Tibial artery (tissue), 4 donors: ENCODE results near the gene SLC24A4.

ENCODE experiments used
- DNase-seq, 2 donors: peaks; one replicate each; pipeline ENCODE4 v3.0.0-alpha.2; 2019
- H3K27ac ChIP-seq, 2 donors: fragments of 200-600 bp; sonication (generic) in 1 of 2; 1 replicate in 1 of 2; 2 replicates in 1 of 2; pipeline ENCODE4 v1.5.1; 2018 to 2019; ENCODE audit warnings: mild to moderate bottlenecking in 1 of 2
- H3K27me3 ChIP-seq, 2 donors: fragments of 200-600 bp; sonication (generic) in 1 of 2; one replicate each; pipeline versions ENCODE4 v1.5.1 to v1.6.0; 2016 to 2019
- H3K36me3 ChIP-seq, 3 donors: fragments of 200-600 bp; sonication (generic) in 2 of 3; one replicate each; pipeline ENCODE4 v1.5.1; 2016 to 2019; ENCODE audit warnings: mild to moderate bottlenecking in 2 of 3
- H3K4me1 ChIP-seq, 4 donors: fragments of 200-600 bp; sonication (generic) in 2 of 4; 1 replicate in 3 of 4; 2 replicates in 1 of 4; pipeline ENCODE4 v1.5.1; 2016 to 2019
- H3K4me3 ChIP-seq, 2 donors: fragments of 200-600 bp; sonication (generic) in 1 of 2; 1 replicate in 1 of 2; 2 replicates in 1 of 2; pipeline ENCODE4 v1.5.1; 2018 to 2019; ENCODE audit warnings: mild to moderate bottlenecking in 2 of 2
- H3K9me3 ChIP-seq, 3 donors: fragments of 200-600 bp; sonication (generic) in 1 of 3; one replicate each; pipeline ENCODE4 v1.5.1; 2016 to 2019
- intact Hi-C: fragments of 100-400 bp; cut with DNase I; formaldehyde crosslinking; loops from one replicate; pipeline ENCODE4 v1.15.0; 2023; ENCODE audit warnings: low total_unique reads
- TF ChIP-seq, protein P1 (sequence below), 2 experiments: fragments of 200-600 bp in 1 of 2; fragments of 450-650 bp in 1 of 2; IDR thresholded peaks; one replicate each; pipeline ENCODE4 v1.5.1; 2017 to 2019; ENCODE audit warnings: antibody characterized with exemption in 2 of 2, mild to moderate bottlenecking in 1 of 2, moderate library complexity in 1 of 2

Gene SLC24A4

DNA sequence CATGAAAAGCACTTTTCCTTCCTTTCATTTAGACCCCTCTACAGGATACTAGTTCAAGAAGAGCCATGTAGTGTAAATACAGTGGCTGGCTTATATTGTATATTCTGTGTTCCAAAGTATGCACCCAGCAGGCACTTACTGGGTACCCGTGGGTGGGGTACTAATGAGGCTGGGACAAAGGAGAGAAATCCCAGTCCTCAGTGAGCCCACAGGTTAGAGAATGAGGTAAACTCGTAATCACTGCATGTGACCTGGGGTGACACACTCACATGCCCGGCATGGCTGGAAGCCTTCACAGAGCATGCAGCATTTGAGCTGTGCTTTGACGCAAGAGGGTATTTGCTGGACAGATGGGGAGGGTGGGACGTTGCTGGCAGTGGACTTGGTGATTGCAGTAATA, 17.1 kb downstream of the SLC24A4 start:
- Histone ChIP-seq H3K9me3 (no peaks in the 10 kb centered on the region), H3K27ac (no peak overlapping the region), H3K4me1 (no peaks in the 10 kb centered on the region), H3K36me3 (no peaks in the 10 kb centered on the region), H3K4me3 (no peak overlapping the region), H3K27me3 (no peaks in the 10 kb centered on the region)
- DNase-seq, result no peak
- intact Hi-C loops, result no loop called here
- TF ChIP-seq, protein P1, sequence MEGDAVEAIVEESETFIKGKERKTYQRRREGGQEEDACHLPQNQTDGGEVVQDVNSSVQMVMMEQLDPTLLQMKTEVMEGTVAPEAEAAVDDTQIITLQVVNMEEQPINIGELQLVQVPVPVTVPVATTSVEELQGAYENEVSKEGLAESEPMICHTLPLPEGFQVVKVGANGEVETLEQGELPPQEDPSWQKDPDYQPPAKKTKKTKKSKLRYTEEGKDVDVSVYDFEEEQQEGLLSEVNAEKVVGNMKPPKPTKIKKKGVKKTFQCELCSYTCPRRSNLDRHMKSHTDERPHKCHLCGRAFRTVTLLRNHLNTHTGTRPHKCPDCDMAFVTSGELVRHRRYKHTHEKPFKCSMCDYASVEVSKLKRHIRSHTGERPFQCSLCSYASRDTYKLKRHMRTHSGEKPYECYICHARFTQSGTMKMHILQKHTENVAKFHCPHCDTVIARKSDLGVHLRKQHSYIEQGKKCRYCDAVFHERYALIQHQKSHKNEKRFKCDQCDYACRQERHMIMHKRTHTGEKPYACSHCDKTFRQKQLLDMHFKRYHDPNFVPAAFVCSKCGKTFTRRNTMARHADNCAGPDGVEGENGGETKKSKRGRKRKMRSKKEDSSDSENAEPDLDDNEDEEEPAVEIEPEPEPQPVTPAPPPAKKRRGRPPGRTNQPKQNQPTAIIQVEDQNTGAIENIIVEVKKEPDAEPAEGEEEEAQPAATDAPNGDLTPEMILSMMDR (IDR thresholded peaks at IDR 0.05), result no peak

DNA sequence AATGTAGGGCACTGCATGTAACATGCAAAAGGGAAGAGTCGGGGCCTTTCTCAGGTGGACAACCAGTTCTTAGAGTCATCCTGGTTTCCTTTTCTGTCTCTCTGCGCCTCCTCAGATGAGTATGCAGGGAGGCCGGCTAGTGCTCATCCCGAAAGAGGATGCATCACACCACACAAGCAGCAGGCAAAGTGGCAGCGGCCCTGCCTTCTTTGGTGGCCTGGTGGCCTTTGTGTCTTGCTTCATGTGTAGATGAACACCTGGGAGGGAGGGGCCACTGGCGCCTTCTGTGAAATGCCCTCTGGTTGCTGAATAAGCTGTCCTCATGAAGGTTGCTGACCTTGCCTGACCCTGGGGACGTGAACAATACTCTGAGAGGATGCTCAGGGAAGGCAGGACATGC, 18.0 kb downstream of the SLC24A4 start:
- intact Hi-C loops, result no loop called here
- no peak overlapping the region for H3K27ac ChIP-seq
- no peaks in the 10 kb centered on the region for H3K4me1 ChIP-seq
- no peak overlapping the region for H3K4me3 ChIP-seq
- TF ChIP-seq, protein P1 (IDR thresholded peaks at IDR 0.05), result no peak
- DNase-seq, result no peak
- H3K9me3 ChIP-seq, result no peaks in the 10 kb centered on the region
- H3K27me3 ChIP-seq, result no peaks in the 10 kb centered on the region
- no peaks in the 10 kb centered on the region for H3K36me3 ChIP-seq

DNA sequence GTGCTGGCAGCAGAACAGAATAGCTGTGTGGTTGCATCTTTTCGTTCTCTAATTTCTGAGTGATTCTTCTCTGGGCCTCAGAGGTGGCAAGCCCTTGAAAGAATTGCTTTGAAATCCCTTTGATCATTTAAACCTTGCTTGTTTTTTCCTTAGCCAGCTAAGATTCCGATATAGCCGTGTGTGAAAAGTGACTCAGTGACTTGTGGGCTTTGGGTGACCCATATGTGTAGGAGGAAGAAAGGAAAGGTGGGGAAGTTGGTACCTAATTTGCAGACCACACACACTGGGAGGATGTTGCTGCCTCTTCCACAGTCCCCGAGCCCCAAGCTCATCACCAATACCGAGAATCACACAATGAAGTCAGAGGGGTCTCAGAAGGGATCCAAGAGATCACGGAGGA, 18.8 kb downstream of the SLC24A4 start:
- no peak for DNase-seq
- Histone ChIP-seq H3K27me3 (no peaks in the 10 kb centered on the region), H3K36me3 (no peaks in the 10 kb centered on the region), H3K27ac (no peak overlapping the region), H3K9me3 (no peaks in the 10 kb centered on the region), H3K4me3 (no peak overlapping the region), H3K4me1 (no peaks in the 10 kb centered on the region)
- TF ChIP-seq, protein P1 (IDR thresholded peaks at IDR 0.05), result no peak
- intact Hi-C loops, result no loop called here

DNA sequence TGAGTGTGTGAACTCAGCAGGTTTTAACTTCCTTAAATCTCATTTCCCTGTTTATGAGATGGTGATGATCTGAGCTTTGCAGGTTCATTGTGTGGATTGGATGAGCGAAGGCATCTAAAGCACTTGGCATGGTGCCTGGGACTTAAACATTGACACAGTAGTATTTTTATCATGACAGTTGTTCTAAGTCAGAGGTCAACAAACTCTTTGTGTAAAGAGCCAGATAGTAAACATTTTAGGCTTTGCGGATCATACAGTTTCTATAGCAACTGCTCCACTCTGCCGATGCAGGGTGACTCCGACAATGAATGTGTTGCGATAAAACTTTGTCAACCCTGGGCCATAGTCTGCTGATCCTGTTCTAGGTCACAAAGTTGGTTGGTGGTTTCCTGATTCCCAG, 25.2 kb downstream of the SLC24A4 start:
- Histone ChIP-seq H3K27me3 (no peaks in the 10 kb centered on the region), H3K4me3 (no peak overlapping the region), H3K9me3 (no peaks in the 10 kb centered on the region), H3K36me3 (no peaks in the 10 kb centered on the region), H3K4me1 (no peaks in the 10 kb centered on the region), H3K27ac (no peak overlapping the region)
- DNase-seq, result no peak
- intact Hi-C loops, result no loop called here
- TF ChIP-seq, protein P1 (IDR thresholded peaks at IDR 0.05), result no peak

DNA sequence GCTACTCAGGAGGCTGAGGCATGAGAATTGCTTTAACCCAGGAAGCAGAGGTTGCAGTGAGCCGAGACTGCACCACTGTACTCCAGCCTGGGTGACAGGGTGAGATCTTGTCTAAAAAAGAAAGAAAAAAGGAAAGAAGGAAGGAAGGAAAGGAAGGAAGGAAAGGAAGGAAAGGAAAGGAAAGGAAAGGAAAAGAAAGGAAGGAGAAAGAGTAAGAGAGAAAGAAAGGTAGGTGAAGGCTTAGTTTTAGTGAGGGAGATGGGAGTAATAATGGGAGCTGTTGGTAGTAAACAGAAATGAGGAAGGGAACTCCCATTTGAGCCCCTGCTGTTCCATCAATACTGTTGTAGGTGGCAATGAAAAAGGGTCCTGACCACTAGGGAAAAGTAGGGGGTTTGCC, 28.8 kb downstream of the SLC24A4 start:
- Histone ChIP-seq H3K27ac (no peak overlapping the region), H3K4me1 (no peaks in the 10 kb centered on the region), H3K36me3 (no peaks in the 10 kb centered on the region), H3K9me3 (no peaks in the 10 kb centered on the region), H3K27me3 (no peaks in the 10 kb centered on the region), H3K4me3 (no peak overlapping the region)
- TF ChIP-seq, protein P1 (IDR thresholded peaks at IDR 0.05), result no peak
- intact Hi-C loops, result no loop called here
- no peak for DNase-seq
